Measurements from ENCODE around the gene EEF1AKMT3. TPM values are rescaled to one million over a fixed set of nuclear protein-coding genes. Genes with fewer than 3 reads are reported as not detected.

The EEF1AKMT3 gene
- total and polyA plus RNA-seq, 4 donors: 3.6 to 11.5 (median 5.9) TPM

GRCh38 chr12:57823131-57823907 is 50.9 kb downstream of the EEF1AKMT3 start:
- Histone ChIP-seq H3K9me3 (ENCODE audit: control insufficient read depth in 4 of 4, insufficient read depth in 3 of 4, low read length in 3 of 4) (no peaks in the 10 kb centered on the region), H3K27me3 (ENCODE audit: control insufficient read depth in 3 of 3, insufficient read depth in 3 of 3, low read length in 2 of 3) (no peaks in the 10 kb centered on the region), H3K27ac (ENCODE audit: low read depth in 1 of 2, low read length in 1 of 2) (peak overlapping the region in 1 of 2 donors; percentile 59), H3K4me1 (ENCODE audit: control insufficient read depth in 5 of 5, insufficient read depth in 5 of 5, low read length in 5 of 5) (peaks cover 0 to 11% (median 0%) of the 10 kb centered on the region in 5 donors), H3K4me3 (no peak overlapping the region), H3K36me3 (ENCODE audit: control insufficient read depth in 4 of 4, insufficient read depth in 4 of 4, low read length in 4 of 4) (peaks cover 27 to 83% (median 72%) of the 10 kb centered on the region in 4 donors), H3K9ac (ENCODE audit: insufficient read depth in 1 of 2, low read length in 2 of 2) (no peak overlapping the region)
- TF ChIP-seq, protein P1, sequence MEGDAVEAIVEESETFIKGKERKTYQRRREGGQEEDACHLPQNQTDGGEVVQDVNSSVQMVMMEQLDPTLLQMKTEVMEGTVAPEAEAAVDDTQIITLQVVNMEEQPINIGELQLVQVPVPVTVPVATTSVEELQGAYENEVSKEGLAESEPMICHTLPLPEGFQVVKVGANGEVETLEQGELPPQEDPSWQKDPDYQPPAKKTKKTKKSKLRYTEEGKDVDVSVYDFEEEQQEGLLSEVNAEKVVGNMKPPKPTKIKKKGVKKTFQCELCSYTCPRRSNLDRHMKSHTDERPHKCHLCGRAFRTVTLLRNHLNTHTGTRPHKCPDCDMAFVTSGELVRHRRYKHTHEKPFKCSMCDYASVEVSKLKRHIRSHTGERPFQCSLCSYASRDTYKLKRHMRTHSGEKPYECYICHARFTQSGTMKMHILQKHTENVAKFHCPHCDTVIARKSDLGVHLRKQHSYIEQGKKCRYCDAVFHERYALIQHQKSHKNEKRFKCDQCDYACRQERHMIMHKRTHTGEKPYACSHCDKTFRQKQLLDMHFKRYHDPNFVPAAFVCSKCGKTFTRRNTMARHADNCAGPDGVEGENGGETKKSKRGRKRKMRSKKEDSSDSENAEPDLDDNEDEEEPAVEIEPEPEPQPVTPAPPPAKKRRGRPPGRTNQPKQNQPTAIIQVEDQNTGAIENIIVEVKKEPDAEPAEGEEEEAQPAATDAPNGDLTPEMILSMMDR (IDR thresholded peaks at IDR 0.05; ENCODE audit: control extremely low read depth, extremely low read depth): no peak
- 78 to 90% methylated on average over 17 of the region's 17 CpGs for WGBS, 2 donors
- ATAC-seq (ENCODE audit: insufficient read depth, low FRiP score): no peak
- DNase-seq: no peak

GRCh38 chr12:57823908-57824640 is 51.7 kb downstream of the EEF1AKMT3 start:
- DNase-seq (no peak), ATAC-seq (ENCODE audit: insufficient read depth, low FRiP score) (no peak)
- TF ChIP-seq, protein P1 (IDR thresholded peaks at IDR 0.05; ENCODE audit: control extremely low read depth, extremely low read depth): no peak
- 93 to 94% methylated on average over 18 of the region's 18 CpGs for WGBS, 2 donors
- Histone ChIP-seq H3K4me3 (no peak overlapping the region), H3K4me1 (ENCODE audit: control insufficient read depth in 5 of 5, insufficient read depth in 5 of 5, low read length in 5 of 5) (peaks cover 0 to 10% (median 0%) of the 10 kb centered on the region in 5 donors), H3K9me3 (ENCODE audit: control insufficient read depth in 4 of 4, insufficient read depth in 3 of 4, low read length in 3 of 4) (no peaks in the 10 kb centered on the region), H3K27ac (ENCODE audit: low read depth in 1 of 2, low read length in 1 of 2) (peak overlapping the region in 1 of 2 donors; percentile 0), H3K36me3 (ENCODE audit: control insufficient read depth in 4 of 4, insufficient read depth in 4 of 4, low read length in 4 of 4) (peaks cover 32 to 84% (median 73%) of the 10 kb centered on the region in 4 donors), H3K27me3 (ENCODE audit: control insufficient read depth in 3 of 3, insufficient read depth in 3 of 3, low read length in 2 of 3) (no peaks in the 10 kb centered on the region), H3K9ac (ENCODE audit: insufficient read depth in 1 of 2, low read length in 2 of 2) (no peak overlapping the region)

GRCh38 chr12:57825451-57825850 is 53.0 kb downstream of the EEF1AKMT3 start:
- DNase-seq (no peak), ATAC-seq (ENCODE audit: insufficient read depth, low FRiP score) (no peak)
- Histone ChIP-seq H3K9me3 (ENCODE audit: control insufficient read depth in 4 of 4, insufficient read depth in 3 of 4, low read length in 3 of 4) (no peaks in the 10 kb centered on the region), H3K4me3 (no peak overlapping the region), H3K9ac (ENCODE audit: insufficient read depth in 1 of 2, low read length in 2 of 2) (no peak overlapping the region), H3K27ac (ENCODE audit: low read depth in 1 of 2, low read length in 1 of 2) (no peak overlapping the region), H3K36me3 (ENCODE audit: control insufficient read depth in 4 of 4, insufficient read depth in 4 of 4, low read length in 4 of 4) (peaks cover 32 to 82% (median 68%) of the 10 kb centered on the region in 4 donors), H3K4me1 (ENCODE audit: control insufficient read depth in 5 of 5, insufficient read depth in 5 of 5, low read length in 5 of 5) (peaks cover 0 to 19% (median 0%) of the 10 kb centered on the region in 5 donors), H3K27me3 (ENCODE audit: control insufficient read depth in 3 of 3, insufficient read depth in 3 of 3, low read length in 2 of 3) (no peaks in the 10 kb centered on the region)
- TF ChIP-seq, protein P1 (IDR thresholded peaks at IDR 0.05; ENCODE audit: control extremely low read depth, extremely low read depth): no peak
- 94 to 97% methylated on average over 2 of the region's 2 CpGs for WGBS, 2 donors

Data from lung (tissue), 12 donors.